IPS DF 4.7 (cell line): Measurements from ENCODE around the gene UBE2Q2.
"Not testable (repeated sequence)": the region's sequence is repeated elsewhere in the genome, so short reads cannot be mapped to it uniquely, and the experiment has no call there.

Experiments
- DNase-seq: peaks from one replicate; pipeline ENCODE4 v3.0.0-alpha.2; 2013; ENCODE audit warnings: low spot score; ENCODE audit errors: extremely low read depth

UBE2Q2 gene

DNA sequence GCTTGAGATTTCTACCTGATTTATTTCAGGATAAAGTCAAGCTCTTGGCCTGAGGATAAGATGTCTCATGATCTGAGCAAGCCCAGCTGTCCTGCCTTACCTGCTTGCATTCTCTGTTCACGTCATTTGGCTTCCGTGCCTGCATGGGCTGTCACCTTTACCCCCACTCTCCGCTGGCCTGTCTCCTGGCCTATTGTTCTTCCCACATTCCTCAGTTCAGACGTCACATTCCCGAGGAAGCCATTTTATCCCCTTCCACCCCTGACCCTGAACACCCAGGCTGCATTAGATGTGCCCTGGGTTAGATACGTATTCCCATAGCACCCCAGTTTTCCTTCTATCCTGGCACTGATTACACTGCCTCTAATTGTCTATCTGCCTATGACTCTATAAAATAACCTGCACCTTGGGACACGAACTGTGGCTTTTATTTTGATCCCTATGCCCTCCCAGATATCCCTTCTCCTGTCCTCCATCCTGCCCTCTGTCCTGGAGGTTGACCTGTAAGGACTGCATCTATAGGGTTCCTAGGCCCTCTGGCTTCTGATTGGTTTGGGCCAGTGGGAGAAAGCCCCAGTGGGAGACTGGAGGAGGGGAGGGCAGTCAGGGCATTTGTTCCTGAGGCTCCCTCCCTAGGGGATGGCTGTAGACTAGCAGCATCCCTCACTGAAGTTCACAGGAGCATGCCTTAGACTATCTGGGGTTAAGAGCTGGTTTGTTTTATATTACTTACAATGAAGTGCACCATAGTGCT, 19.2 kb upstream of the UBE2Q2 start:
- DNase-seq: no peak

DNA sequence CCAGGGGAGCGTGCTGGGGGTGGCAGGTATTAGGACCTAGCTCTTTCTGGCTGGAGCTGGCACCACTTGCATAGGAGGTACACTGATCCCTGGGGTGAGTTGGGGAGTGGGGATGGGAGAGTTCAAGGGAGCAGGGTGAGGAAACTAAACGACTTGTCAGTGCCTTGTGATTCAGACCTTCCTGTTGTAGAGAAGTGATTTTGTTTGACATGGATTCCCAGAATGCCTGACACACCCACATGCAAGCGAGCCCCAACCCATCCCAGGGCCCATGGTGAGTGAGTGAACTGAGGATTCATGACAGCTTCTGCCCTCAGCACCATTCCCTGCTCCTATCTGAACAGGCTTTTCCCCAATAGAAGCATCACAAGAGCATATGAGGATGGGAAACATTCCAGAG, 15.6 kb upstream of the UBE2Q2 start:
- DNase-seq: no peak

DNA sequence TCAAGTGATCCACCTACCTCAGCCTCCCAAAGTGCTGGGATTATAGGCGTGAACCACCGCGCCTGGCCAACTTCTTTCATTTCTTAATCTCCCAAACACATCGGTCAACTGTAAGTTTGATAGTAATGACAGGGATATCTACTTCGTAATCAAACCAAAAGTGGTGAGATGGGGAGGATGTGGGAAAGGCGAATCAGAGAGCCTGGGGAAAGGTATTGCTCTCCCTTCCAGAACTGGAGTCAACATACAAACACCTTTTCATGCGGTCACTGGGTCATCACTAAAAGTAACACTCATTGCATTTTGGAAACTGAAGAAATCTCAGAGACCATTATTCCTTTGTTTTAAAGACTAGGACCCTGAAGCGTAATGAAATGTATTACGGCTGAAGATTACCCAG, 14.8 kb upstream of the UBE2Q2 start:
- DNase-seq: no peak

DNA sequence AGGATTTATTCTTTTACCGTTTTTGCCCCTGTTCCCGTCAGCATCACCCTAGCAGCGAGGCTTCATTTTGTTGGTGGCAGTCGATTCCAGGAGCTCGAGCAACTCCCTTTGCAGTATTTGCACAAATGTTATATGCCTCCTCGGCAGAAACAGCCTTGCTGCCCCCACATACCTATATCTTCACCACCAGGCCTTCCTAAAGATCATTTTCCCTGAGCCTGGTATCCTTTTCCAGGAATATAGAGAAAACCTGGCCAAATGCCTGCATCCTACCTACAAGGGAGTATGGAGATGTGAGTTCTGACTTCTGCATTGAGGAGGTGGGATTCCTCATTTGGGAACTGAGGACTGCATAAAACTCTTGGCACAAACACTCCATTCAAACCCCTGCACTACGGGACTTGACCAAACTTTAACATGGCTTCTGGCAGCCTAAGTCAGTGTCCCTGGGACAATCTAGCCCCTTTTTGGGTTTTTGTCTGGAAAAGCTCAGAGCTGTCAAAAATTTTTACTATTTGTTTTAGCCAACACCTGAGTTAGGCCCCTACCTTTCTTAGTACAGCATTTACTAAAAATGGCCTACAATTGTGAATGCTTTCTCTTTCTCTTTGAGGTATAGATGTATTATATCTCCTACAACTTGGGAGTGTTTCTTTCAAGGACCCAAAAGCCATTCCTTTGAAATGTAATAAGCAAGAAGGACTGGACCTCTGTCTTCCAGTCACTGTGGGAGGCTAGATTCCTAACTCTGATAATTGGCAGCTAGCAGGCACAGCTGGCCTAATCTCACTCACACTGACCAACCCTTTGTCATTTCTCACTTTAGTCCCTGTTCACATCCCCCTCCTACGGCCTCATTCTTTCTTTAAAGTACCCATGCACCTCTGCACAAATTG, 12.1 kb upstream of the UBE2Q2 start:
- no peak for DNase-seq

DNA sequence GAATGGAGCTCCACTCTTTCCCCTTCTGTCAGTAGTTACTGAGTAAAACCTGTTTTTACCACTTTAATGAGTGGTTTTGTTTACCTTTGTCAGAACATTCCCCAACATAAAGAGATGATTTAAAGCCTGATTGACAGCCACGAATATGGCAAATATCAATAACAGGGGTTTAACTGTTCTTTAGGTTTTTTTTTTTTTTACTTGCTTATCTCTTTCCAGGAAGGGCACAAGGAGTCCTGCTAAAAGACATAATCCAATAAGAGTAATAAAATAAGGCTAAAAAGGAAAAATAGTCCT, 11.5 kb upstream of the UBE2Q2 start:
- no peak for DNase-seq

DNA sequence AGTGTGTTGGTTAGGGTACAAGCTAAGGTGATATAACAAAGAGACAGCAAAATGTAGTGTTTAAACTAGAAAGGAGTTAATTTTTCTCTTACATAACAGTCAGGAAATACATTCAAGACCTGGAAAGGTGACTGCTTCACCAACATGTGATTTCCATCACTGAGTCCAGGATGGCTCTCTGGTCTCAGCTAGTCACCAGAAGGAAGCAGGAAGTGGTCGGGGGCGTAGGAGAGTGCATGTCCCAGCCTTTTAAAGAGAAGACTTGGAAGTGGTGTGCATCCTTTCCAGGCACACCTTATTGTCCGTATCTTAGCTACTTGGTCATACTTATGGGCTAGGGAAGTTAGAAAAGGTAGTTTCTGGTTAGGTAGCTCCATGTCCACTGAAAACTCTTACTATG, 11.1 kb upstream of the UBE2Q2 start:
- DNase-seq: no peak

DNA sequence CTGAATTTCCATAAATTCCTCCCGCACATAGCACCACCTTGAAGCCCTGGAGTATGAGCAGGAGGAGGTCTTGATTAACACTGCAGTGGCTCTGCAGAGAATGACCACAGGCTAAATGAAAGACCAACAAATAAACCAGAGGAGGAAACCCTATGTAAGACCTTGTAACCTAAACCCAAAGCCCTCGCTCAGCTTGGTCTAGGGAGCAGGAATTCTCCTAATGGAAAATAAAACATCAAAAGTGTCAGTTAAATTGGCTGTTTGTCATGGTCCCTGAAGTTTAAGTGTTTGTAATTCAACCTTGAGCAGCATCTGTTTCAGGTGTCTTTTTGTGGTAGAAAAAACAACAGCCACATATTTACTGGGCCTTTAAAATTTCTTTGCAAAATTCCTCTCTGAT, 9.2 kb upstream of the UBE2Q2 start:
- DNase-seq: no peak

DNA sequence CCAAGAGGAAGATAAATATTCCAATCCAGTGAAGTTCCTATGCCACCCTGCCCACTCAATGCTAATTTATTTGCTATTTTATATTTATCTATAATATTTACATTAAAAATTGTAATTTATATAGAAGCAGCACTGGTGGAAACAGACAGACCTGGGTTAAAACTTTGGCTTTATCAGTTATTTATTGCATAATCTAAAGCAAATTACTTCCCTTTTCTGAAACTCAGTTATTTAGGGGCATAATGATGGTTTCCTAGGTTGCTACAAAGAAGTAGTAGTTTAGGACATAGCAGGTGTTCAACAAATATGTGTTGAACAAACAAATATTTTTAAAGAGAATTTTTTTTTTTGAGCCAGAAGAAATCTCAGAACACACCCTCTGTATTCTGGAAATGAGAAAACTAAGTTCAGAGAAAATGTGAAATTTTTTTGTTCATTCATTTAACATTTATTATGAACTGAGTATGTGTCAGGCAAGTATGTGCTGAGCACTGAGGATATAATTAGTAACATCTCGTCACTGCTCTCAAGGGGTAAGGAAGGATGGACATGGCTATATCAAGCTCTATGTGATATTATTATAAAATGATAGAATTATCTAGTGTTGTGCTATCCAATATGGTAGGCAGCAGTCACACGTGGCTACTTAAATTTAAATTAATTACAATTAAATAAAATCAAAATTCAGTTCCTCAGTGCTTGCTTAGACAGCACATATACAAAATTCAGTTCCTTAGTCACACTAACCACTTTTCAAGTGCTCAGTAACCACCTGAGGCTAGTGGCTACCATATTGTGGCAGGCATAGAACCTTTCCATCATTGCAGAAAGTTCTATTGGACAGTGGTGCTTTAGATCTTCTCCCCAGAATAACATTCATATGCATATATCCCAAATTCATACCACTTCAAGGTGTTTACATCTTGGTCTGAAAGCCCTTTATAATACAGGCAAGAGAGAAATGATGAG, 7.0 kb upstream of the UBE2Q2 start:
- DNase-seq: no peak

DNA sequence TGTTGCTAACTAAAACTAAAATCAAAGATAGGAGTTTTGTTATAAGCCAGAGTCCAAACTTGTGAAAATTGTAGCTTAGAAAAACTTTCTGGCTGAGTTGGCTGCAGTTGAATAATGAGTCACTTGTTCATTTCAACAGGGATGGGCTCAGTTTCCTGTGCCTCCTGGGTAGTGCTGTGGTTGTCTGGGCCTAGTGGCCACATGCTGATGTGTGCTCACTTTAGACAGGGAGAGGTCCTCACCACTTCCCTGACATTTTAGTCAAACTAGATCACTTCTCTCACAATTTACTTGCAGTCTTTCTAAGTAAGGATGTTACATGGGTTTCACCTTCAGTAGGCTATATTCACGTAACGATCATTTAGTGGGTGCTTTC, 6.3 kb upstream of the UBE2Q2 start:
- no peak for DNase-seq

DNA sequence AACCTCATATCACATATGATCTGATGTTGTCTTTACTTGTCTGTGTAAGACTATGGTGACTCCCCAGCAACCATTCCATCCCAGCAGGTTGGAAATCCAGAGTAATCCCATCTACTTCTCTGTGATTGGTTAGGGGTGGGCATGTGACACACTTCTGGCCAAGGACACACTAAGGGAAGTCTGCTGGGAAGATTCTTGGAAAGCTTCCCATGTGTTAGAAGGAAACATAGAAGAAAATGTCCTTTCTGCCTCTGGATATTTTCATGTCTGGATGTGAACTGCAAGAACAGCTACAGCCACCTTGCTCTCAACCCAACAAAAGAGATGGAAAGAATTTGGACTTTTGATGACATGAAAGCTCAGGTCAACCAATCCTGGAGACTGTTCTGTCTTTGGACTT, 2.6 kb upstream of the UBE2Q2 start:
- no peak for DNase-seq

DNA sequence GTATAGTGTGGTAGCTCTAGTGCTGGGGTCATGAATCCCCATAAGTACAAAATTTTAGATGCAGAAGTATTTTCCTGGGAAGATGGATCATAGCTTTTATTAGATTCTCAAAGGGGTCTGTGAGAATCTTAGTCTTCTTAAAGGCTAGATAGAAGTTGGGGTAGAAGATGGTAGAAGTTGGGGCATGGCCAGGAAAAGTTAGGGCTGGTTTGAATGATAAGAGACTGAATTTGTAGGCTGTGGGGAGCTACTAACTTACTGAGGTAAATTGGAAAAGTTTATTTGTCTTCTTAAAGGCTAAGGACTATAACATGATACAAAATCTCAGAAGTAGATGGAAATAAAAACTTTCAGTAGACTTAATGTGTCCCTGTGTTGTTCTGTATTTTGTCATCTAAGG, 1.6 kb upstream of the UBE2Q2 start:
- no peak for DNase-seq

DNA sequence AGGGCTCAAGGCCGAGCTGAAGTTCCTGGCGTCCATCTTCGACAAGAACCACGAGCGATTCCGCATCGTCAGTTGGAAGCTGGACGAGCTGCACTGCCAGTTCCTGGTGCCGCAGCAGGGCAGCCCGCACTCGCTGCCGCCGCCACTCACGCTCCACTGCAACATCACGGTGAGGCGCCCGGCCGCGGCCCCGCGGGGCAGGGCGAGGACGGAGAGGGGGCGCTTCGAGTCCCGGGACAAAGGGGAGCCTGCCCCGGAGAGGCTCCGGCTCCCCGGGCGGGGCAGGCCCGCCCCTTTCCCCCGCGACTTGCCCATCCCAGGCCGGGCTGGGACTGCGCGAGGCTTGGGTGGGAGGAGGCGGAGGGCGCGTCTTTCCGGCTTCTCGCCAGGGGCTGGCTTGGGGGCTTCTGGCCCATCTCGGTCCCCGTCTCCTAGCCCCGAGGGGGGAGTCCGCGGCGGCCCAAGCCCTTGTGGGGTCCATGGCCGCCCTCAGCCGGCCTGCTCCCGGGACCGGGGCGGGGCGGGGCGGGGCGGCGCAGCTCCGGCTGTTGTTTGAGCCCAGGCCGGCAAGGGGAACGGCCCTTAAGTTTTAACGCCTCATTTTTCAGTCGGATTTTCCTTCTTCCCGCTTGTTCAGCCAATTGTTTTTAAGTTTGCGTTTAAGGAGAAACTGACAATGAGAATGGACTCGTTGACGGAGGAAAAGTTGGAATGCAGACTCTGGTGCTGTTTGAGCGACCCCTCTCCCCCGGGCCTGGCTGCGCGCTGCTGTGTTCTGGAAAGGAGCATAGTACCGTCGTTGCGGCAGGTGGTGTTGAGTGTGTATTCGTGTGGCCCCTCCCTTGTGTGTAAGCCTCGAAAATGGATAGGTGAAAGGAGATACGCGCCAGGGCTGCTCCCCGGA, 683 bp downstream of the UBE2Q2 start:
- no peak for DNase-seq

DNA sequence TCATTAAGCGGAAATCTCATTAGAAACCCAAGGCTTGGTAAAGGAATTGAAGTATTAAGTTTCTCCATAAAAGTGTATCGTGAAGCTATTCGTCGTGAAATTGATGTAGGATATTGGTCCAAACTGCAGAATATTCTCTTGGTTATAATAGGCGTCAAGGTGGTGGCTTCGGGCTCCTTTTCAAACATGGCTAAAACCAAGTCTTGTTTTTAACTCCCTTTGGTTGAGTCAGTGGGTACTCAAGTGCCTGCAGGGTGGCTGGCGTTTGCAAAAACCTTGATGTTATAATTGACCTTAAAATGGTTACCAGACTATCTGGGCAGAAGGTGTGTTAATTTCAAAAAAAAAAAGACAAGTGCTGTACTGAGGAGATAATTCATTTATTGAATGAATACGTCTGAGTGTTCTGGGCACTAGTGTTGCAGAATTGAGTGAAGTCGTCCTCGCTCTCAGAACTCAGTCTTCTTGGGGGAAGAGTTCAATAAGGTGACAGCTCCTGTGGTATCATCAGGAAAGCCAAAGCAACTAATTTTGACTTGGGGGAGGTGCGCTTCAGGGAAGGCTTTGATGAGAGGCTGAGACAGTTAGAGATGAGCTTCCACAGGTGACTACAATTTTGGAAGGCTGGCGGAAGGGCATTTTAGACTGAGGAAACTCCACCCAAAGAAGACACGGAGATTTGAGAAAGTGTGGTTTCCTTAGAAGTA, 1.5 kb downstream of the UBE2Q2 start:
- no peak for DNase-seq

DNA sequence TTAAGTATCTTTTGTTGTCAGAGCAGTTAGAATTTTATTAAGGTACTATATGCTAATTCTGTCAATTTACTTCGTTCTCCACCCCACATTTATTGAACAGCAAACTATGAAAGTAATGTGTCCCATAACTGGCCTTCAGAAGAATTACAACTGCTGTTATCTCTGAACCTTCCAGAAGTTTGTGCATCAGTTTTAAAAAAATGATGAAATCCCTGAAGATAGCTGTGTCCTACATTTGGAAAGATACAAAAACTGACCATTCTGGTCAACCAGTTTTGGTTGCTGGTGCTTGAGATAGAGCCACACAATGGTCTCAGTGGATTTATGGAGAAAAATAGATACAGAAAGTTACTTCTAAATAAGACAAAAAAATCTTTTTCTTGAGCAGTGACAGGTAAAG, 5.9 kb downstream of the UBE2Q2 start:
- no peak for DNase-seq

DNA sequence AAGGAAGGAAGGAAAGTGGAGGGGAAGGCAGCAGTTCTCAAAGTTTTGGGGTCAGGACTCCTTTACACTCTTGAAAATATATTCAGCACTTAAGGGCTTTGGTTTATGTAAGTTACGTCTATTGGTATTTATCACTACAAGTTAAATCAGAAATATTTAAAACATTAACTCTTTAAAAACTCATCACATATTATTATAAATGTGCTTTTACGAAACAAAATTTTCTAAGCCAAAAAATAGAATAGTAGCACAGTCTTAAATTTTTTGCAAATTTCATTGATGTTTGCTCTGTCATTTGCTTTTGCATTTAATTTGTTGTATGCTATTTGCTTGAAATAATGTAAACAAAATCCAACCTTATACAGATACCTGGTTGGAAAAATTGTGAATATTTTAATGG, 7.5 kb downstream of the UBE2Q2 start:
- no peak for DNase-seq

DNA sequence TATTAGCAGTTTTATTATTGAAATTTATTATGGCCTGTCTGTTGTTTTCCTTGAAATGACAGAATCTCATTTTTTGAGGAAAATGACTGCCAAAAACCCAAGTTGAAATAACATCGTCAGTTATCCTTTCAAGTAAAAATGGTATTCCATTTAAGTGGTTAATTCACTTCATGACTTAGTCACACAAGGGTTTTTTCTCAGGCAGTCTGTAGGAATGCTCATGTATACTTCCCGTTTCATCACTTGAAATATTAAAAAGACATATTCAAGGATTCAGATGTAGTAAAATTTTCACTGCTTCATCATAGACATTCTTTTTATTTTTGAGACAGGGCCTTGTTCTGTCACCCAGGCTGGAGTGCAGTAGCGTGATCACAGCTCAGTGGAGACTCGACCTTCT, 8.3 kb downstream of the UBE2Q2 start:
- DNase-seq: not testable (repeated sequence)

DNA sequence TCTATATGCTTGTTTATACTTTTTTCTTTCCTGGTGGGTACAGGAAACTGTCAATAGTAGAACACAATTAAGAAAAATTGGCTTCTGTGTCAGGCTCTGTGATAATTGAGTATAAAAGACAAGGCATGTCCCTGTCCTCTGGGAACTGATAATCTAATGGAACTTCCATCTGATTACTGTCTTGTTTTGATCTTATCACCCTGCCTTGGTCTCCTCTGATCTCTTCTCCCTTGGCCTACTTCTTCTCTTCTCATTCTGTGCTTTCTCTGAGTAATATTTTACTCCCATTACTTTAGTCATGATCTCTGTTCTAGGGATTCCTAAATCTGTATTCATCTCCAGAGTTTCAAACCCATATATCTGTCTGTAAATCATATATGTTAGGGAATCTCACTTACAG, 14.6 kb downstream of the UBE2Q2 start:
- DNase-seq: no peak

DNA sequence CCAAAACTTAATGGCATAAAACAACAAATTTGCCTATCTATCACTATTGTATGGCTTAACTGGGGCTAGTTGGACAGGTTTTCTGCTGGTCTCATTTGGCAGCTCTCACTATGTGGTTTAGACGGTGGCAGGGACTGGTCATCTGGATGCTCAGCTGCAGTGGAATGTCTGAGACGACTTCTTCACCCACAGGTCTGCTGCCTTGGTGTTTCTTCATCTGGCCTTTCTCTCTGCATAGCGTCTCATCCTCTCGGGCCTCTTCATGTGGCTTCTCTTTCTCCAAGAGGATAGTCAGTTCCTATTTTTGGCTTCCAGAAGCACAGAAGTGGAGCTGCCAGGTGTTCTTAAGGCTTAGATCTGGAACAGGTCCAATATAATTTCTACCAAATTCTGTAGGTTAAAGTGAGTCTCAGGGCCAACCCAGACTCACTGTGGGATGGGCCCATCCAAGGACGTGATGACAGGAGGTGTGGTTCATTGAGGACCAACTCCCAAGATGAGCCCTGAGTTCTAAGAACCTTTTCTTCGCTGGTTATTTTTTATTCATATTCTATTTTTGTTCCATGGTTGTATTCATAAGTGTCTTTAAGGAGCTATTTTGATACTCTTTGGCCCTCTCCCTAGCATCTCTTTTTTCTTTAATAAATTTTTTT, 18.6 kb downstream of the UBE2Q2 start:
- no peak for DNase-seq

DNA sequence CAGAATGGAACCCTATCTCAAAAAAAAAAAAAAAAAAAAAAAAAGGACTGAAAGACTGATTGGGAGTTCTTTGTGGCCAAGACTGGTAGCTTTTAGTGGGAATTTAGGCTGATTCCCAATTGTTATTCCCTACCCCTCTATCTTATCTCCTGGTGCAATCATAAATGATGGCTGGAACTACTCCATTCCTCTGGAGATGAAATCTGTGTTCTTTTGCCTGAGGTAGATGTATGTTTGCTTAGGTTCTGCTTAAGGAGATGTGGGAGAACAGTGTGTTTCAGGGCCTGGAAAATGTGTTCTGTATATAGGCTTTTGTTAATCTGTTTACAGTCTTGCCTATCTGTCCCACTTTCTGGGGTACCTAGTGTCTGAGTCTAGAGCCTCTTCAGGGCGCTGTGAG, 19.5 kb downstream of the UBE2Q2 start:
- no peak for DNase-seq
